ENCODE data around the gene NFIA.

The NFIA gene

DNA sequence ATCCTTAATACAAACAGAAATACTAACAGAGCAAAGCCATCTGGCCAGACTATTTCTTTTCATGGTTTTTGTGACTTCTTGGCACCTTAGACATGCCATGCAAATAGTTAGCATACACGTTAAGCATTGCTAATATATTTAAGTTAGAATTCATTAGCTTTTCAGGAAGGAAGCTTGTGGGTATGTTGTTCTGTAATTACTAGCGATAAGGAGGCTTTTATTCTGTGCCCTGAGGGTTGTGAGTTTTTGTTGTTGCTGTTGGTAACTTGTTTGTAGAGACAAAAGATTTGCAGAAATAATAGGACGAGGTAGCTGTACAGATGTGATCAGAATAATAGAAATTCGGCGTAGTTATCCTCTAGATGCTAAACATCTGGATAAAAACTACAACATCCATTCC lies 337.3 kb downstream of the NFIA start:
- H4K20me1 ChIP-seq (ENCODE audit: insufficient read depth, low read length, poor library complexity, severe bottlenecking), result no peaks in the 10 kb centered on the region
- H3K9ac ChIP-seq (ENCODE audit: low read depth, low read length, poor library complexity, severe bottlenecking), result peak overlapping the region; percentile 10
- no peaks in the 10 kb centered on the region for H3K36me3 ChIP-seq (ENCODE audit: insufficient read depth, low read length)
- no peaks in the 10 kb centered on the region for H3K27me3 ChIP-seq (ENCODE audit: insufficient read depth, low read length, poor library complexity, severe bottlenecking)
- no peaks in the 10 kb centered on the region for H3K9me3 ChIP-seq (ENCODE audit: insufficient read depth, low read depth, low read length)
- H3K79me2 ChIP-seq (ENCODE audit: insufficient read depth, low read length), result no peaks in the 10 kb centered on the region
- H3K9me2 ChIP-seq (replicated peaks; ENCODE audit: low read depth, low read length), result no peaks in the 10 kb centered on the region
- peaks cover 27% of the 10 kb centered on the region for H3K4me1 ChIP-seq (ENCODE audit: insufficient read depth, low read length, poor library complexity, severe bottlenecking)
- peak overlapping the region; percentile 51 for H3K4me2 ChIP-seq (ENCODE audit: low read depth, low read length, poor library complexity, severe bottlenecking)
- H3K4me3 ChIP-seq (ENCODE audit: low read length, poor library complexity, severe bottlenecking), result no peak overlapping the region
- TF ChIP-seq EZH2phosphoT487 (IDR thresholded peaks at IDR 0.05; ENCODE audit: borderline replicate concordance) (no peak), CTCF (conservative IDR thresholded peaks at IDR 0.05; ENCODE audit: low read length) (no peak)
- no peaks in the 10 kb centered on the region for H3F3A ChIP-seq (ENCODE audit: low read depth)
- H2AFZ ChIP-seq (ENCODE audit: low read length), result no peak overlapping the region

DNA sequence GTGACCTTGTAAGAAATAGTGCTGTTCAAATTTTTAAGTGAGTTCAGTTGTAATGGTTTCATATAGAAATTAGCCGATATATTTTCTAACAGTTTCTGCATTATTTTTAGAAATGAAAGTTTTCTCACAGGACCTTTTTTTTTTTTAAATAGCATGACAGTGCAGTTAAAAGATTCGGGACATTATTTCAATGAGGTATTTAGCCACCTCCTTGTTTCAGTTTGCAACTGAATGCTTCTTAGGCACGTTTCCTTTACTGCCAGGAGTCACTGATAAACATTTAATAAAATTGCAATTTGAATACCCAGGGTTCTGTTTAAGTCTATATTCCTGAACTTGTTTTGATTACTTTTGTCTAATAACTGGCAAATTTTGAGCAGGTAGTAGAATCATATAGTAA lies 337.9 kb downstream of the NFIA start:
- Histone ChIP-seq H3K36me3 (ENCODE audit: insufficient read depth, low read length) (no peaks in the 10 kb centered on the region), H3K4me3 (ENCODE audit: low read length, poor library complexity, severe bottlenecking) (no peak overlapping the region), H3K27me3 (ENCODE audit: insufficient read depth, low read length, poor library complexity, severe bottlenecking) (no peaks in the 10 kb centered on the region)

DNA sequence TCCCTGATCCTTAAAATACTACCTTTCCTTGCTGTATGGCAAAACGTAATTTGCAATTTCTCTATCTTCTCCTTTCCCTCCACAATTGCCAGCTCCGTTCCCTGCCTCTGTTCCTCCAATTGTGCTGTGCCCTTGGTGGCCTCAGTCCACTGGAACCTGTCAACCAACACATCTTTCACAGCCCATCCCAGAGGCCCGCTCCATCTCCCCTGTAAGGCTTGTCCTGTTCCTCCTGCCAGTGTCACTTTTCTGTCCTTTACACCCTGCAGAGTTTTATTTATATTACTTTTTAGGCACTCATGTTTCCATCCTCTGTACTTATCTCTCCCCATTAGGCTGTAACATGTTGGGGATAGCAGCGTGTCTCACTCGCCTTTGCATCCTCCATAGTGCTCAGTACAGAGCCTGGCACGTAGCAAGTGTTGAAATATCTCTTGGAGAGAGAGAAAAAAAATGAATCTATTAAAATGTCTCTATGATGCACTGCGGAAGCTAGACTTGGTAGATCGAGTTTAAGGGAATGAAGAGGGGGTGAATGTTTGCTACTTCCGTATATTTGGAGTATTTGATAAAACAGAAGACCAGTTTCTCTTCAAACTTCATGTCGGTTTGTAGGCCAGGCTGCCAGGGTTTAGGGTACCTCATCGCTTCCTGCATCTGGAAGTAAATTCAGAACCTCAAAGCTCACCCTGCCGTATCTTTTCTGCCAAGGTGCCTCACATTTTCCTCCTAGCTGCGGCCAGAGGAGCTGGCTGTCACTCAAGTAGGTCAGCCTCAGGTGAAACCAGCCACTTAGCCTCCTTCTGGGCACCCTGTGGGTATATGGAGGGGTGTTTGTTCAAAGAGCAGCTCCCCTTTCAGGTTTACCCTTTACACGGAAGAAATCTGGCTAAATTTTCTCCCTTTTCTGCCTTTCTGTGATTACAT lies 338.8 kb downstream of the NFIA start:
- no peaks in the 10 kb centered on the region for H4K20me1 ChIP-seq (ENCODE audit: insufficient read depth, low read length, poor library complexity, severe bottlenecking)
- no peaks in the 10 kb centered on the region for H3K79me2 ChIP-seq (ENCODE audit: insufficient read depth, low read length)
- H3K9me2 ChIP-seq (replicated peaks; ENCODE audit: low read depth, low read length), result no peaks in the 10 kb centered on the region
- H3K4me2 ChIP-seq (ENCODE audit: low read depth, low read length, poor library complexity, severe bottlenecking), result no peak overlapping the region
- H3K27me3 ChIP-seq (ENCODE audit: insufficient read depth, low read length, poor library complexity, severe bottlenecking), result no peaks in the 10 kb centered on the region
- peaks cover 36% of the 10 kb centered on the region for H3K4me1 ChIP-seq (ENCODE audit: insufficient read depth, low read length, poor library complexity, severe bottlenecking)
- no peak overlapping the region for H2AFZ ChIP-seq (ENCODE audit: low read length)
- H3F3A ChIP-seq (ENCODE audit: low read depth), result no peaks in the 10 kb centered on the region
- H3K9me3 ChIP-seq (ENCODE audit: insufficient read depth, low read depth, low read length), result no peaks in the 10 kb centered on the region
- TF ChIP-seq CTCF (conservative IDR thresholded peaks at IDR 0.05; ENCODE audit: low read length), result no peak
- TF ChIP-seq EZH2phosphoT487 (IDR thresholded peaks at IDR 0.05; ENCODE audit: borderline replicate concordance), result no peak
- H3K4me3 ChIP-seq (ENCODE audit: low read length, poor library complexity, severe bottlenecking), result no peak overlapping the region
- no peaks in the 10 kb centered on the region for H3K36me3 ChIP-seq (ENCODE audit: insufficient read depth, low read length)
- no peak overlapping the region for H3K9ac ChIP-seq (ENCODE audit: low read depth, low read length, poor library complexity, severe bottlenecking)

More for the DNA sequence above, 337.9 kb downstream of the NFIA start:
- Histone ChIP-seq H2AFZ (ENCODE audit: low read length) (no peak overlapping the region), H3K4me2 (ENCODE audit: low read depth, low read length, poor library complexity, severe bottlenecking) (peak overlapping the region; percentile 51), H3K79me2 (ENCODE audit: insufficient read depth, low read length) (no peaks in the 10 kb centered on the region), H3K4me1 (ENCODE audit: insufficient read depth, low read length, poor library complexity, severe bottlenecking) (peaks cover 31% of the 10 kb centered on the region), H3K9ac (ENCODE audit: low read depth, low read length, poor library complexity, severe bottlenecking) (peak overlapping the region; percentile 10), H3K9me3 (ENCODE audit: insufficient read depth, low read depth, low read length) (no peaks in the 10 kb centered on the region), H4K20me1 (ENCODE audit: insufficient read depth, low read length, poor library complexity, severe bottlenecking) (no peaks in the 10 kb centered on the region), H3F3A (ENCODE audit: low read depth) (no peaks in the 10 kb centered on the region), H3K9me2 (replicated peaks; ENCODE audit: low read depth, low read length) (no peaks in the 10 kb centered on the region)
- TF ChIP-seq CTCF (conservative IDR thresholded peaks at IDR 0.05; ENCODE audit: low read length) (no peak), EZH2phosphoT487 (IDR thresholded peaks at IDR 0.05; ENCODE audit: borderline replicate concordance) (no peak)

Measured in Loucy (cell line).